Activated T-cell treated with anti-CD3 and anti-CD28 coated beads, Interleukin-2, amount 50 U/mL, for 1 hour (primary cell): ENCODE measurements around the gene CNTN1.

Experiments used
- DNase-seq: peaks from one replicate; pipeline ENCODE4 v3.0.0-alpha.2; 2020

Gene CNTN1

GRCh38 chr12:40775661-40776060, 83.4 kb downstream of the CNTN1 start:
- no peak for DNase-seq

GRCh38 chr12:40784102-40784501, 91.9 kb downstream of the CNTN1 start:
- no peak for DNase-seq

DNA sequence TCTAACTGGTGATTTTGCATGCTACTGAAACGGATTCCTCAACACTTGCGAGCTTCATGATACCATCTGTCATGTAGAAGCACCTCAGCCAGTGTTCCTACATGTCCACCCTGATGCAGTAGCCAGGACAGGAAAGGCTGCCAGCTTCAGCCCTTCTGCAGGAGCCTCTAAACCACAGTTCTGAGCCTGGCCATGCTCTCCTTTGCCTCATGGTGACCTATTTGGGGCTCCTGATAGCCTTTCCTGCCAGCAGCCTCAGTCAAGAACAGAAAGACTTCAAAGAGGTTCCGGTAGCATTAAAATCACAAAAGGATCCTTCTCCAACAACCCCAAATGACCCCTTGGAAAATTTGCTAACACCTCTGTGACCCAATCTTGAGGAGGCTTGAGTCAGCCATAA, 96.0 kb downstream of the CNTN1 start:
- DNase-seq: no peak

- DNase-seq: no peak
These were observed 100.7 kb downstream of the CNTN1 start for GRCh38 chr12:40792792-40793386.

- DNase-seq: no peak
These were observed 101.2 kb downstream of the CNTN1 start for GRCh38 chr12:40793471-40793870.

- DNase-seq: no peak
These were observed 101.8 kb downstream of the CNTN1 start for GRCh38 chr12:40794087-40794486.

DNA sequence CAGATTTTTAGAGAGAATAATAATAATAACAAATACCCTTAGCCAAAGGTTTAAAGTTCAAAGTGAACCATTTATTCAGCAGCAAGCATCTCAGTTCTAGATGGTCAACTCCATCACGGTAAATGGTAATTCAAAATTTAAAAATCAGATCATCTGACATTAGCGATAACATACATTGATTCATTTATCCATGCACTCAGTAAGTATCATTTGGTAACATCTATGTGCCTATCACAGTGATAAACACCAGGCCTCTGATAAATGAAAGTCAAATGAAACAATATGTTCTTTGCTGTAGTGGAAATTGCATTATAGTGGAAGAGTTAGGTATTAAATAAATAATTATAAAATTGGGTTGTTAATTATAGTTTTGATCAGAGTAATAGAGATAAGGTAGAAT, 108.8 kb downstream of the CNTN1 start:
- DNase-seq: no peak

DNA sequence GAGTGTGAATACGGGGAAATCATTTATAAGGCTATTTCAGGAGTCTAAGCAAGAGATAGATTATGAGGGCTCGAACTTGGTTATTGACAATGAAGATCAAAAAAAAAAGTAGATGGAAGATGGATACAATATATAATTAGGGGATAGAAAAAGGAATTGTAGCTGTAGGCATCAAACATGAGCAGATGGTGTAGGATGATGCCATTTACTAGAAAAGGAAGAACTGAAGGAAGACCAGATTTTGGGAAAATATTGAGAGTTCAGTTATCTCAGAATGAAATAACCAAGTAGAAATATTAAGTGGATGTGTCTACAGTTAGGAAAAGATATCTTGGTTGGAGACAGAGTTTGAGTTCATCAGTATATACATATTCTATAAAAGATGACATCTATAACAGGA, 109.6 kb downstream of the CNTN1 start:
- no peak for DNase-seq

GRCh38 chr12:40802656-40803055, 110.4 kb downstream of the CNTN1 start:
- no peak for DNase-seq

GRCh38 chr12:40819436-40820108, 127.3 kb downstream of the CNTN1 start:
- DNase-seq: no peak

GRCh38 chr12:40820794-40821484, 128.7 kb downstream of the CNTN1 start:
- no peak for DNase-seq

DNA sequence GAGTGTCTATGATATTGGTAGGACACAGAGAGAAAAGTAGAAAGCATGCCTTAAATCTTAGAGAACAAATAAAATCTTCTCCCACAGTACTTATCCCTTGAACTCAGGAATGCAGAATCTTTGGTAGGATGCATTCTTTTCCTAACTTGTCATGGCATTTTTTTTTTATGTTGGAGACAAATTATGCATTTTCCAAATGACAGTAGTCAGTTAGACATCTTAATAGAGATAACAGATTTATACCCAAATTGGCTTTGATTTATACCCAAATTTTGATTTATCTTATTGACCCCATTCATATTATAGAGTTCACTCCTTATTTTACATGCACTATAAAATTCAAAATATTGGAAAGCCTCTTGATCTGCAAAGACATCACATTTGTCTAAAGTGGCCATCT, 132.9 kb downstream of the CNTN1 start:
- no peak for DNase-seq

- DNase-seq: no peak
These were observed 135.7 kb downstream of the CNTN1 start for GRCh38 chr12:40827683-40828592.

DNA sequence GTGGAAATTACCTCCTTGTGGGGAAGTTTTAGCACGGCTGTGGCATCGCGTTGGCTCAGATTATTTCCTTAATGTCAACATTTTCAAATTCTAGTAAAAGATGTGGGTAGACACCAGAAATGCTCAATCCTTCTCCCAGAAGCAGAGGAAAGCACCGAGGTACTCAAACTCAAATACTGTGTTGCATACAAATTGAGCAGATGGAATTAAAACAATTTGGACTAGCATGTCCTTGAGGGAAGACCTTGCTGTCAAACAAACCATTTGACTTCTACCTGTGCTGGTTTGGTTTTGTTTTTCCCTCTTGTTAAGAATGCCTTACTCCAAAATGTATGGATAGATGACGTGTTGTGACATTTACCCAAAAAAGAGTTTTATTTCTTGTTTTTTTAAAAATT, 136.4 kb downstream of the CNTN1 start:
- no peak for DNase-seq

DNA sequence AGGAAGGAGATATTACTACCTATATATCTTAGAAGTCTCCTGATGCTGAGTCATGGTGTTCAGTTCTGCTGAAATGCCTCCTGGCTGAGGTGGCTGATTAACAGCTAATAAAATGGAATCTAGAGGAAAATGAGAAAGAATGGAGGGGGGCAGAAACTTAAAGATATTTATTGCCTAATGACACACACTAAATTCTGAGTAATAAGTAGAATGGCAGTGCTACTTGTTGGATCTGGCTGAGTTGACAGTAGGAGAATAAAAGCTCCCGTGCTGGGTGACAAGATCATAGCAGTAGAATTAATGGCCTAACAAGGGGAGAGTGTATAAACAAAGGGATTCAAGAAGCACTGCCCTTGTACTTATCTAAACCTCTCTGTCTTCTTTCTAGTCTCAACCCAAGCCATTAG, 137.5 kb downstream of the CNTN1 start:
- DNase-seq: no peak

DNA sequence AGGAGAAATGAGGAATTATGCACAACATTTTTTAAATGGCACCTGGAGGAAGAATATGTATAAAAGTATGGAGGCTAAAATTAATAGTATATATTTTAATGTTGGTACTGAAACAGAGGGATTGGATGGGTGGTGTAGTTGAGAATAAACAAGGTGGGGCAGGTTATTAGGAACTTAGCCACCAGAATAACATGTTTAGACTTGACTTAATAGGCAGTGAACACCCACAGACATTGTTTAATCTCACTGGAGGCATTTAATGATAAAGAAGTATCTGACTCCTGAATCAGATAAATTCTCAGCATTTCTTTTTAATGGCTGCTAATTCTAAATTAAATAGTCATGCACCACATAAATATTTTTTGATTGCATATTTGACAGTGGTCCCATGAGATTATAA, 139.7 kb downstream of the CNTN1 start:
- no peak for DNase-seq

GRCh38 chr12:40832668-40833067, 140.4 kb downstream of the CNTN1 start:
- no peak for DNase-seq

DNA sequence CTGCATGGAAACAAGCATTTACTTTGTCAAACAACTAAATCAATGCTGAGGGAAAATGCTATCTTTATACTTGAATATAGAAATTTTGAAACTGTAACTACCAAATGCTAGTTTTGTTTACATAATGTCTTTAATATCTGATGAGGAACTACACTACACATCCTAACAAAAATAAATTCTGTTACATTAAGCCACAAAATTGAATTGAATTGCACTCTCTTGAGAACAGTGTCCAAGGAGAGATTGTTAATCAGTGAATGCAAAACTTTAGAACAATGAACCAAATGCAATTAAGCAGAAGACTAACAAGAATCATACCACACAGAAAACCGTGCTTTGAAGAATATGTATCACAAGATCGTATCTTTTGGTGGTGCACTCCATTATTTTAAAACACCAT, 141.6 kb downstream of the CNTN1 start:
- DNase-seq: no peak

DNA sequence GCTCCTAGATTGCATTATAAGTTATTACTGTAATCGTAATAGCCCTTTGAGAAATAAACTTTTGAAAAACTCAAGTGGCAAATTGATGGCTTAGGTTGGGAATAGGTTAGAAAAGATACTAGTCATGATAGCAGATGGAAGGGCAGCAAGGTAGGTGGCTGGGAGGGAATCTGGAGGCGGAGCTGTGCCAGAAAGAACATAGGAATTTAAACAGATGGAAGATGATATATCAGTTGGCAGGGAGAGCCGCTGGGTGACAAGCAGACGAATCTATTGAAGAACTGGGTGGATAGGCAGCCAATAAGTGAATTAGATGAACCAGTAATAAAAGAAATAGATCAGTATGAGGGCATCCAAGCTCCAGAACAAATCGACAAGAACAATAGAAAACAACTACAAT, 142.1 kb downstream of the CNTN1 start:
- no peak for DNase-seq

DNA sequence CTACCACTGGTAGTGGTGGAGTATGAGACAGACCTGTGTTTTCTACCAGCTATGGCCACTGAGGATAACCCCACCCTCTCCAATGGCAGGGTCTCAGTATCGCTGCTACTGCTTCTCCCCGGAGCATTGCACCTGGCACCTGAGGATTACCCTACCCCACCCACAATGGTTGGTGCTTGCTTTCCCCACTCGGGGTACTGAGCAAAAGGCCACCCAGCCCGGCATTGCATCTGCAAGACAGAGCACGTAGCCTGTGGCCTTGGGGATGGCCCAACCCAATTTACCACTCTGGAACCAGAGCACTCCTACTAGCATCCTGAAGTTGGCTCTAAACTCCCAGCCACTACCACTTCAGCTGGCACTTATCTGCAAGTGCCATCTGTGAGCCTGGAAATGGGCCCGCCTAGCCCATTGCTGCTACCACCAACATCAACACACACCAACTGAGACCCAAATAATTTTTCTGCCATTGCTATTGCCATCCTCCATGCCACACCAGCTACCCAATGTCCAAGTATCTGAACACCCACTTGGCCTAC, 145.7 kb downstream of the CNTN1 start:
- no peak for DNase-seq

- no peak for DNase-seq
These were observed 151.3 kb downstream of the CNTN1 start for GRCh38 chr12:40843495-40843894.

- DNase-seq: no peak
These were observed 161.0 kb downstream of the CNTN1 start for GRCh38 chr12:40853221-40853620.

DNA sequence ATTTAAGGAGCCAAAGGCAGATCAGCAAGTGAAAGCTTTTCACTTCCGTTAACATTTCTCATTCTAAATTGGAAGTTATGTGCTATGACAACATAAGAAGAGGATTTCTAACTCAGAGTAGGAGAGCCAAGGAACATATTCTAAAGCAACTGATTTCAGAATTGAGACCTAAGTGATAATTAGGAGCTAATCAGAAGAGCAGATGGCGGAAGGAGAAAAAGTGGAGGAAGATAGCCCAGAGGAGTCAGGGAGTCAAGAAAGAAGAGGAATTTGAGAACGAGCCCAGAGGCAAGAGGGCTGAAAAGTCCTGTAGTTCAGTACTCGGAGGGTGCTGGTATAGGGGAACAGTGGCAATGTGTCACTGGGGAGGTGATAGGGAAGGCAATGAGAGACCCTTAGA, 162.4 kb downstream of the CNTN1 start:
- no peak for DNase-seq
